ENCODE measurements around the gene SPAM1.
"Not testable (repeated sequence)": the region's sequence is repeated elsewhere in the genome, so short reads cannot be mapped to it uniquely, and the experiment has no call there.

Gene SPAM1, protein sequence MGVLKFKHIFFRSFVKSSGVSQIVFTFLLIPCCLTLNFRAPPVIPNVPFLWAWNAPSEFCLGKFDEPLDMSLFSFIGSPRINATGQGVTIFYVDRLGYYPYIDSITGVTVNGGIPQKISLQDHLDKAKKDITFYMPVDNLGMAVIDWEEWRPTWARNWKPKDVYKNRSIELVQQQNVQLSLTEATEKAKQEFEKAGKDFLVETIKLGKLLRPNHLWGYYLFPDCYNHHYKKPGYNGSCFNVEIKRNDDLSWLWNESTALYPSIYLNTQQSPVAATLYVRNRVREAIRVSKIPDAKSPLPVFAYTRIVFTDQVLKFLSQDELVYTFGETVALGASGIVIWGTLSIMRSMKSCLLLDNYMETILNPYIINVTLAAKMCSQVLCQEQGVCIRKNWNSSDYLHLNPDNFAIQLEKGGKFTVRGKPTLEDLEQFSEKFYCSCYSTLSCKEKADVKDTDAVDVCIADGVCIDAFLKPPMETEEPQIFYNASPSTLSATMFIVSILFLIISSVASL

DNA sequence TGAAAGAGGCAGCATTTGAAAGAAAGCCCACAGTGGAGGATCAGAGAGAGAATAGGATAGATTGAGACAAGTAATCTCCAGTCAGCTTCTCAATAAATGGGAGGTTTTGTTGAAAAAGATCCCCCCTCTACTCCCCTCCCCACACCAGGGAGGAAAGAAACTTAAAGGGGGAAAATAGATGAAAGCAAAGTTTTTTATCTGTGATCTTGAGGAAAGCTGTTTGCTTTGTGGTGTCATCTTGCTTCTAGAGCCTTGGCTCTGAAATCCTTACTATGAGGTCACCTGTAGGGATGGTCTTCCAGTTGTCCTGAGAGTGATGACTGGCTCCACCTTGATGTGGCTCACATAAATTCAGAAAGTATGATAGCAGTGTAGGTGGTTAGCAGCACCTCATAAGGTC lies at the start of gene SPAM1:
SPAM1 (plus strand) TSS at position 301 of the 400 bp plus-strand sequence. CDS start 28,330 bp downstream, outside the sequence.
- DNase-seq (ENCODE audit: low spot score): no peak

DNA sequence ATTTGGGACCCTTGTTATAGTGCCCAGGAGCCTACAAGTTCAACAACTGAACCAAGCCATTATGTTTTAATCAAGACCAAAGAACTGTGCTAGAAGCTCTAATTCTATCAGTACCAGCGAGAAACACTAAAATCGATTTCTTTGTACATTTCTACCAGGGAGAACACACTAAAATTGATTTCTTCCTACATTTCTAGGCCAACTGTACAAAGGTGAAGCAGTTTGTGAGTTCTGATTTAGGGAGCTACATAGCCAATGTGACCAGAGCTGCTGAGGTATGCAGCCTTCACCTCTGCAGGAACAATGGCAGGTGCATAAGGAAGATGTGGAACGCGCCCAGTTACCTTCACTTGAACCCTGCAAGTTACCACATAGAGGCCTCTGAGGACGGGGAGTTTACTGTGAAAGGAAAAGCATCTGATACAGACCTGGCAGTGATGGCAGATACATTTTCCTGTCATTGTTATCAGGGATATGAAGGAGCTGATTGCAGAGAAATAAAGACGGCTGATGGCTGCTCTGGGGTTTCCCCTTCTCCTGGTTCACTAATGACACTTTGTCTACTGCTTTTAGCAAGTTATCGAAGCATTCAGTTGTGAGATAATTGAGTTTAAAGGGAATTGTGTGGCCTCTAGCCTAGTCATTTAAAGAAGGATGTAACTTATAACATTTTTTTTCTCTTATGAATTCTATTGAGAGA lies 48.3 kb upstream of the SPAM1 start:
- no peak for DNase-seq (ENCODE audit: low spot score)

DNA sequence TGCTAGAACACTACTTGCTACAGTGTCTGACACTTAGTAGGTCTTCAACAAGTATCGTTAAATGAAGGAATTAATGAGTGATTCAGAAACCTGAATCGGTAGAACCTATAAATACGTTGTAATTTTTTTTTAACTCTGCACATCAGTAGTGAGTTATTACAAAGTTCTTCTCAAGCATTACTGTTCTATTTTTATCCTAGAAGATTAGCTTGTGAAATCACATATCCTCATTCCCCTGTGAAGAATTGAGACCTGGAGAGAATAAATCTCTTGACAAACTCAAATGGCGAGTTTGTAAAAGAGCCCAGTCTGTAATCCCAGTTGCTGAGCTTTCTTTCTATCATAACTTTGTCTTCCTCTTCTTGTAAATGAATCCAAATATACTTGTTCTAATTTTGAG lies 45.4 kb upstream of the SPAM1 start:
- no peak for DNase-seq (ENCODE audit: low spot score)

DNA sequence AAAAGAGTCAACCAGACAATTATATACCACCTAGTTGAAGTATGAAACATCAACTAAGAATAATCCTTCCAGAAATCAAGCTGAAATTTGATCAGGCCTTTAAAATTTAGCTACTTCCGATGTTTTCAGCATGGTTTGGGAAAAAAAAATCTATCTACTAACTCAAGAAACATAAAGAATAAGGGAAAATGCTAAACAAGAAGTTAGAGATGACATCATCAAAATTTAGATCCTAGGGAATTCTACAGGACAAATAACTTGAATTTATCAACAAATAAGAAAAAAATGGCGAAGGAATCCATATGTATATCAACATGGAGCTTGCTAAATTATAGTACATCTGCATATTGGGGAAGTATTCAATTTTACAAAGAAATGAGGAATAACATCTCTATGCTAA lies 43.7 kb upstream of the SPAM1 start:
- DNase-seq (ENCODE audit: low spot score): no peak

DNA sequence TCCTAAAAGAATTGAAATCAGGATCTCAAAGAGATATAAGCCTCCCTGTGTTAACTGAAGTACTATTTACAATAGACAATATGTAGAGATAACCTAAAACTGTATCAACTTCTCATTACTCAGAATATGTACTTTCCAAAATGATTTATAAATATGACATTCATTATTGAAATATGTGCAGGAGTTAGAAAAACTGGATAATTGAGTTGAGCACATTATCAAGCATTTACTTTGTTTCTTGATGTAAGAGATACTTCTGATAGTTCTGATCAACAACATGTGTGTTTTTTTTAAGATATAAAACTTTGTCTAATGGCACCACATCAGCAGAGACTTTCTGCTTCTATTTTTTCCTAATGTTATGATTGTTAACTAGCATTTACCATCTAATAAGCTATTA lies 41.9 kb upstream of the SPAM1 start:
- DNase-seq (ENCODE audit: low spot score): no peak

DNA sequence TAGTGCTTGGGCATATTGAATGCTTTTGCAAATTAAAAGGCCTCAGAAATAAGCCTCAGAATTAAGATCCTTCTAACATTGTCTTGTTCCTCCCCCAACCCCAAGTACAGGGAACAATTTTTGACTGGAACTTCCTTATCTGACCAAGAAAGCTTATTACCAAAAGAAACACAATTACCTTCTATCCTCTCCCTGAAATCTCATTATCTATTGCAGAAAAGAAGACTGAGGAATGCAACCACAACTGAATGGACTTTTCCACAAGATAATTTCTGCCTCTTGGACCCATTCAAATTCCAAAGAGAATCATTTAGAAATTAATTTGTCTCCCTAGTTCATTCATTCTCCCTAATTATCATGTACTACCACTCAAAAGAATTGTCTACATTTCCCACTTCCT lies 36.8 kb upstream of the SPAM1 start:
- no peak for DNase-seq (ENCODE audit: low spot score)

DNA sequence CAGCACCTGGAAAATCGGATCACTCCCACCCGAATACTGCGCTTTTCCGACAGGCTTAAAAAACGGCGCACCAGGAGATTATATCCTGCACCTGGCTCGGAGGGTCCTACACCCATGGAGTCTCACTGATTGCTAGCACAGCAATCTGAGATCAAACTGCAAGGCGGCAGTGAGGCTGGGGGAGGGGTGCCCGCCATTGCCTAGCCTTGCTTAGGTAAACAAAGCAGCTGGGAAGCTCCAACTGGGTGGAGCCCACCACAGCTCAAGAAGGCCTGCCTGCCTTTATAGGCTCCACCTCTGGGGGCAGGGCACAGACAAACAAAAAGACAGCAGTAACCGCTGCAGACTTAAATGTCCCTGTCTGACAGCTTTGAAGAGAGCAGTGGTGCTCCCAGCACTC lies 30.3 kb upstream of the SPAM1 start:
- not testable (repeated sequence) for DNase-seq (ENCODE audit: low spot score)

DNA sequence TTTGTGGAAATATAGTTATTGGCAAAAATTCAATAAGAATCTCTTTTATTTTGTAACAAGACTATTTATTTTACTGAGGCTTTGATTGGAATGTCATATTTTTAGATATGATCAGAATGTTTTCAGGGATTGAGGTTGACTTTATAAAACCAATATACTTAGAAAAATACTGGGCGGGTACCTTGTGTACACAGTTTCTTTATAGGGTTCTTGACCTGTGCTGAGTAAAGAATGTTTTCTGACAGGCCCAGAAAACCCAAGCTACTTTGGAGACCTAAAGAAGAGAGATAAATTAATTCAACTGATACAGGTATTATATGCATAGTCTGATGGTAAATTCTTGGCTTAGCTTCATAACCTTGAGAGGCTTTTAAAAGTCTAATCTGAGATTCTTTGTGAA lies 23.9 kb upstream of the SPAM1 start:
- DNase-seq (ENCODE audit: low spot score): no peak

DNA sequence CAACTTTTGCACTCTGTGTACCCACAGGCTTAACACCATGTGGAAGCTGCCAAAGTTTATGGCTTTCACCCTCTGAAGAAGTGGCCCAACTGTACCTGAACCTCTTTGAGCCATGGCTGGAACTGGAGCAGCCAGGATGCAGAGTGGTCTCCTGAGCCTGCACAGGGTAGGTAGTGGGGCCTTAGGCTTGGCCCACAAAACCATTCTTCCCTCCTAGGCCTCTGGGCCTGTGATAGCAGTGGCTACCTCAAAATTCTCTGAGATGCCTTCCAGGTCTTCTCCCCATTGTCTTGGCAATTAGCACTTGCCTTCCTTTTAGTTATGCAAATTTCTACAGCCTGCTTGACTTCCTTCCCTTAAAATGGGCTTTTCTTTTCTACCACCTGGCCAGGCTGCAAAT lies 19.3 kb upstream of the SPAM1 start:
- DNase-seq (ENCODE audit: low spot score): no peak

DNA sequence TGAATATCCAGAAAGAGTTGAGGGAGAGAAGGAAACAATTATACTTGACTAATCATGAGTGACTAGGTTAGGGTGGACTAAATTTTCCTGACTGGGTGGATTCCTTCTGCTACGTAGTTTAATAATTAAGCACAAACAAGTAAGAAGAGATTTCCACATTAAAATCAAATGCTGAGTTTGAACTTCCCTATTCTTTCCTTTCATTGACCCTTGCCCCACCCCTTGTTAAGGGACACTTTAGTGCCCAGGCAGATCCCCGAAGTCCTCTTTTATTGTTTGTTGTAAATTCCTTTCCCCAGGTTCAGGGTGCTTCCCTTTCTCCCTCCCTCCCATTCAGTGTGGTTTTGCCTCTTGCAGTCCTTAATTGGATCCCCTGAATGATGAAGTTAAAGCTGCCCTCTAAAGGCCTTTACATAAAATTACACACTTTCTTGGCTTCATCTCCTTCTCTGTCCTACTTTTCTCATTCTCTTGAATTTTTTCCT lies 8.8 kb upstream of the SPAM1 start:
- DNase-seq (ENCODE audit: low spot score): peak; percentile 27

DNA sequence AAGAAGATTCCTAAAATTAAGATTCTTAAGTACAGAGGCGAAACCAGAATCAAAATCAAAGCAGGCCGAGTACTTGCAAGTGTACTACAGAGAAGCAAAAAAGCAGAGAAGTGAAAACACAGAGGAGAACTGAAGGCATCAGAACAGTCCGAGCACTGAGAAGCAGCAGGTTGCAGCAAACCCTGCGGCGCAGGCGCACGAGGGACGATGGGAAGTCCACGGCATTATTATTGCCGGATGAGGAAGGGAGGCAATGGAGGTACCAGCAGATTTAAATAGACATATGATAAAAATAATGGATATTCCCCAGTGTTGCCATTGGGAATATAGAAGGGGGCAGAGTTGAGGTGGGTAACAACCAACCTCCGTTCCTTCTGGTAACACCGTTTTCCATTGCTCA lies 7.2 kb upstream of the SPAM1 start:
- DNase-seq (ENCODE audit: low spot score): no peak

DNA sequence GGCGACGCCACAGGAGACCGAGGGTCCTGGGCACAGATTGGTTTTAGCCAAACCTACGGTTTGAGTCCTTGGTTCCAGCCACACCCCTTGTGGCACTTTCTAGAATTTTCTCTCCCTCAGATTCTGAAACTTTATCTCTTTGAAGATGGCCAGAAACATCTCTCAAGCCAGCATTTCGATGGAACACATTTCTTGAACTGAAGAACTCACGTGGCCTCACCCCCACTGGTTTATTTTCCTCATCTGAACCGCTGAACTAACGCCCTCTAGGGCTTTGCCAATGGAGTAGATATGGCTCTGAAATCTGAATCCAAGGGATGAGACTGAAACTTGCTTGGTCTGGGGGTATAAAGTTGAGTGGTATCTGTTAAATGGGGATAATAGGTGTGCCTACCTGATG lies 6.7 kb upstream of the SPAM1 start:
- DNase-seq (ENCODE audit: low spot score): no peak

DNA sequence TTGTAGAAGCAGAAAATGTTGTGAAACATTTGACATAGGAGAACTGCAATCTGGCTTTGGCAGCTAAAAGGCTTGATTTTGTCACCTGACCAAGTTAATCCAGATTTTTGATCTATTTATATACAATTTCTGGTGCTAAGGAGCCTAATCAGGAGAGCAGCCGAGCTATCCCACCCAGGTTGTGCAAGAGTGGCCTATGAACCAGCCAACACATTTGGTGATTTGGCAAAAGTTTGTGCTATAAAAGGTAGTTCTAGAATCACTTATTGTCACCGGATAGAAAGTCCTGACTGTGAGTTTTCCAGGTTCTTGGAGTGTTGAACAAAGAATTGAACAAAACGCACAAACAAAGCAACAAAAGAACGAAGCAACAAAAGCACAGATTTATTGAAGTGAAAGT lies 1.4 kb upstream of the SPAM1 start:
- DNase-seq (ENCODE audit: low spot score): no peak

DNA sequence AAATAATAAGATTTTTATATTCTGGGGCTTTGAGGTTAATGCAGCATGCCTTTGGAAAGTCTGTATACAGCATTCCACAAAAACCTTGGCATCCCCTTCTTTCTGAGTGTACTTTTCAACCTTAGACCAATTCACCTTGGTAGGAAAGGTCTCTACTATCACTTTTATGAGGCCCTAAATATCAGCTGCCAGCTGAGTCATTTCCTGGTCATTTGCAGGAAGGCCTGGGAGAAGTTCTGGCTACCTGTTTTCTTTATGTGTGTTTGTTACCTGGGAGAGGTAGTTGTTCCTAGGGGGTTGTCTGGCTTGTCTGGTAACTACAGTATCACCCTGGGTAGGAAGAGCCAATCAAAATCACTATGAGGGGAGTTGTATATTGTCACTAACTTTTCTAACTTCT lies 4.1 kb downstream of the SPAM1 start:
- DNase-seq (ENCODE audit: low spot score): no peak

DNA sequence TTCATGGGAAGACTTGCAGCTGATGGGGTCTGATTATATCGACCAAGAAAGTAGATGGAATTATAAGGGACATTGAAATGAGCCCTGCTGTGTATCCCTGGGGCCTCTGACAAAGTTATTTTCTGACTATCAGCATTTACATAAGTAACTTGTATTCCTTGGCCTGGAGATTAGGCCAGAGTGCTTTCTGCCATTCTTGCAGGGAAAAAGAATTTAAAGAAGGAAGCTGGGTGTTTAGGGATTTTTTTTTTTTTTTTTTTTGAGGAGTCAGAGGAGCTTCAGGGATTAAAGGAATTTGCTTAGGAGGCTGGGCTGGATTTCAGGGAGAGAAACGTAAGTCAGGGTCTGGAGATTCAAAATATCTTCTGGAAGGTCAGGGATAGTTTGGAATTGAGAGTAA lies 4.6 kb downstream of the SPAM1 start:
- no peak for DNase-seq (ENCODE audit: low spot score)

DNA sequence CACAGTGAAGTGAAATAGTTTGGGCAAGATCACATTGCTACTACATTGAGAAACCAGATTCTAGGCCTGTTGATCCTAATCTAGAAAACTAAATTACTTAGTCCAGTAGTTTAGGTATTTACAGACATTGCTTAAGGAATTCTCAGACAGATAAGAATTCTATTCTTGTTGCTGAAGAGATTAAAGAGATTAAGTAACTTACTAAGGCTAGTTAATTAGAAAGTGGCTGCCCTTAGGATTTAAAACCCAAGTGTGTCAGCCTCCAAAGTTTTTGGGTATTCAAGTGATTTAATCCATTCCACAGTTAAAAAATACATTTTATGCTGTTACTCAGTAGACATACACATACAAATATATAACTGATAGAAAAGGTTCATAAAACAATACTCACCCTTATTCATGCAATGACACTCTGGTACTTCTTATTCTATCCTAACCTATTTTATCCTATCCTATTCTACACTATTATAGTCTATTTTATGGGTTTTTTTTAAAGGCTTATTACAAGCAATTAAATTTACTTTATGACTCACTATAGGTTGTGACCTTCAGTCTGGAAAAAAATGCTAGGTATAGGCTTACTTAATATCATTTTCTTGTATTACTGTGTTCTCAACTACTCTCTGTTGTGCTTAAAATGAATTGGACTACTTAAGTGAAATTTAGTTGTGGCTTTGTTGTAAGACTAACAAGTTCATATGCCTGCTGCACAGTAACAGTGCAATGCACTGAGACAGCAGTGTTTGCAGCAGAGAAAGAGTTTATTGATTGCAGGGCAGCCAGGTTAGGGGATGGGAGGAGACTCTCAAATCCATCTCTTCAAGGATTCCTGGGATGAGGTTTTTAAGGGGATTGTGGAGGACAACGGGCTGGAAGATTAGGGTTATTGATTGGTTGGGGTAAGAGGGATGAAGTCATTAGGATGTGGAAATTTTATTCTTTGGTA lies 10.7 kb downstream of the SPAM1 start:
- no peak for DNase-seq (ENCODE audit: low spot score)

DNA sequence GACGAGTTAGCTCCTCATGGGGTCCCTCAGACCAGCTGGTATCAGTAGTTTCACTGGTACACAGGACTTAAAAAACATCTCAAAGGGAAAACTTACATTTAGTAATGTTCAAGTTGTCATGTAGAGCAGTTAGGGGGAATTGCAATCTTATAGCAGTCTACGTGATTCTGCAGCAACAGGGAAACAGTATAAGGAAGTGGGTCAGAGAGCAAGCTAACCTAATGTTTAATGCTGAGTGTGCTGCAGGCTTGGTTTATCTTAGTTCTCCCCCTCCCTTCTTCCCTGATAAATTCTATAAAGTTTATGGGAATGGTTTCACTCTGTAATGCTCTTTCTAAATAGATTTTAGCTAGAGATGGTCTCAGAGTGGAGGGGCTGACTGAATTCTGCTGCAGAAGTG lies 11.3 kb downstream of the SPAM1 start:
- DNase-seq (ENCODE audit: low spot score): no peak

DNA sequence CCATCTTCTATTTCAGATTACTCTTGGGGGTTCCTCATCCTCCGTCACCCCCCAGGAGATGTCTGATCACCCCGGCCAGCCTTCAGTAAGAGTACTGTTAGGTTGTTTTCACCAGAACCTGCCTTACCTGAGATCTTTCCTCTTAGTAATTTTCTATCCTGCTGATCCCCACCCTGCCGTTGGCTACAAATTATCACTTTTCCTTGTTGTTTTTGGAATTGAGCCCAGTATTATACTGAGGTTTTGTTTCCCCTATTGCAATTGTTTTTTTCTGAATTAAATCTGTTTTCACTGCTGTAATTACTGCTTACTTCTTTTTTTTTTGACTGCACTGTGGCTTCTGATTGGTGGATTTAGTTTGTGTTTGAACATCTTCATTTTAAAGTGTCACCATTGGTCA lies 14.7 kb downstream of the SPAM1 start:
- no peak for DNase-seq (ENCODE audit: low spot score)

DNA sequence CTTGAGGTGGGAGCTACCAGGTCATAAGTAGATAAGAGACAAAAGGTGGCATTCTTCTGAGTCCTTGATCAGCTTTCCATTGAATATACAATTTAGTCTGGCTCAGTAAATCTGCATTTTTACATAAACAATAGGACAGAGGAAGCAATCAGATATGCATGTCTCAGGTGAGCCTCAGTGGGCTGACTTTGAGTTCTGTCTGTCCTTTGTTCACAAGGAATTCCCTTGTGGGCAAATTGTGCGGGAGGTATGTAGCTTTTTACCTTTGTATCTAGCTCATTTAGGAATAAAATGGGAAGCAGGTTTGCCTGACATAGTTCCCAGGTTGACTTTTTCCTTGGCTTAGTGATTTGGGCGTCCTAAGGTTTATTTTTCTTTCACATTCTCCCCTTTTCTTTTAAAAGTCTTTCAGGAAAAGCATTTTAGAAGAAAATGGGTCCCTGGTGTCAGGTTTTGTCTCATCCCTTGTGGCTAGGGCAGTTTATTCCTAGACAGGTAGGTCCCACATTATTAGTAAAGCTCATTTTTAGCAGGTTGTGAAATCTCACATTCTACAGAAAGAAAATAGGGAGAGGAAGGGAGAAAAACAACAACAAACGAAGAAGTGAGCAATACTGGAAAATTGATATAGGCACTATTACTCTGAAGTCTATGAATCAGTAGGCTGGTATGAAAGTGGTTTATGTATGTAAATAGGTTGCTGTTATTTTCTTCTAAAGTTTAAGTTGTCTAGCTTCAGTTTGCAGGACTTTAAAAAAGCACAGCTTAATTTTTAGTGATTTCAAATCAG lies 16.5 kb downstream of the SPAM1 start:
- DNase-seq (ENCODE audit: low spot score): no peak

DNA sequence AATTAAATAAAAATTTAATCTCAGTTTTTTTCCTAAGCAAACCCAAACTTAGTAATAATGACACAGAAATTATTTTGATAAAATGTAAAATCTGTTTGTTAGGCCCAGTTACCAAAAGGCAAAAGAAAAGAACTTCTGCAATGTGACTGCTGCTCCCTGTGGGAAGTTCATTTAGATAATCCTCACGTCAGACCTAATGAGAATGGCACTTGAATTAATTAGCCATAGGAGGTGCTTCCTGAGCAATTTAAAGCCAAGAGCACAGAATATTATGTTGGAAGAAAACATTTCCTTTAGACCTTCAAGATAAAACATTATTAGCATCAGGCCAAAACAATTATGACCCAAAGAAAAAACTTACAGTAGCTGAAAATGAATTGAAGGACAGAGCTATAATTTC lies 19.4 kb downstream of the SPAM1 start:
- no peak for DNase-seq (ENCODE audit: low spot score)

DNA sequence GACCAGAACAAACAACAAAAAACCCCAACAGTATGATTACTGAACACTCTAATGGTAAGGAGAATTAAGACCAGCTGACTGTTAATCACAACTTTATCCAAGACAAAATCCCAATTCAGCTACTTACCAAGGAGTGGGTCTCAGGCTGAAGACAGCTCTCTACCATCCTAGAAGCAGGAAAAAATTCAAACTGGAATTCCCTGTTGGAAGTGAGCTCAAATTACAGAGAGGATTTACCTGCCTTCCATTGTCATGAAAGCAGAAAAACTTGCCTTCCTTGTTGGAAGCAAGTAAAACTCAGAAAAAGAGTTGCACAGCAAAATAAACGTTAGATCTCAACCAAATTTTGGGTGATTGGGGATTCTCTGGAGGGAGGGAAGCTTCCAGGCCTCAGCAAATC lies 20.9 kb downstream of the SPAM1 start:
- no peak for DNase-seq (ENCODE audit: low spot score)
